ENCODE results near the gene BFAR.
"Not testable (repeated sequence)": the region's sequence is repeated elsewhere in the genome, so short reads cannot be mapped to it uniquely, and the experiment has no call there.

BFAR gene

GRCh38 chr16:14678748-14679497 is 46.2 kb downstream of the BFAR start:
- no peak for TF ChIP-seq CTCF (IDR thresholded peaks at IDR 0.05; ENCODE audit: extremely low read depth, missing control alignments)
- DNase-seq (ENCODE audit: low spot score): no peak

- not testable (repeated sequence) for DNase-seq (ENCODE audit: low spot score)
Measured at GRCh38 chr16:14680396-14680795, 47.6 kb downstream of the BFAR start.

- DNase-seq (ENCODE audit: low spot score): no peak
- no peak for TF ChIP-seq CTCF (IDR thresholded peaks at IDR 0.05; ENCODE audit: extremely low read depth, missing control alignments)
Measured at GRCh38 chr16:14681115-14681514, 48.4 kb downstream of the BFAR start.

DNA sequence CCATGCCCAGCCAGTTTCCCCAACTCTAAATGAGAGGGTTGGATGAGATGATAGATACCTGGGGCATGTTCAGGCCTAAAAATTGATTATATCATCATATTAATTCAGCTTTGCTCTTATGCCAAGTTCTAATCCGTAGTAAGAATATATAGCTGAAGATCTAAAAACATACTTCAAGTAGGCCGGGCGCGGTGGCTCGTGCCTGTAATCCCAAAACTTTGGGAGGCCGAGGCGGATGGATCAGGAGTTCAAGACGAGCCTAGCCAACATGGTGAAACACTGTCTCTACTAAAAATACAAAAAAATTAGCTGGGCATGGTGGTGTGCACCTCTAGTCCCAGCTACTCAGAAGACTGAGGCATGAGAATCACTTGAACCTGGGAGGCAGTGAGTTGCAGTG is 49.4 kb downstream of the BFAR start:
- no peak for TF ChIP-seq CTCF (IDR thresholded peaks at IDR 0.05; ENCODE audit: extremely low read depth, missing control alignments)
- no peak for DNase-seq (ENCODE audit: low spot score)

GRCh38 chr16:14685870-14686793 is 53.4 kb downstream of the BFAR start:
- not testable (repeated sequence) for DNase-seq (ENCODE audit: low spot score)

DNA sequence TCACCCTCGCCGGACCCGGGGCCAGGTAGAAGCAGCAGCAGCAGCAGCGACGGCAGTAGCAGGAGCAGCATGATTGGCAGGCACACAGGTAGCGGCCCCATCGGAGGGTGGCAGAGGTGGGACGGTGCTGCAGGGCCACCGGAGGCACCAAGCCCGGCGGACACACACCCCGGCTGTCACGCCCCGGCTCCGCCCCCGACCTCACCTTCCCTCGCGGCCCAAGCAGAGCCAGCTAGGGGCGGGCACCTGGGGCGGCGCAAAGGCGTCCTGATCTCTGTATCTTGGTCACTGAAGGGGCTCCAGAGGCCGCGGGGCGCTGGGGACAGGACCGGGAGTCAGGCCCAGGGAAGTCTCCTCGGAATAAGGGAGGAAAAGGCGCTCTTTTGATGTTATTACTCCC is 61.4 kb downstream of the BFAR start, which contains the start of gene PLA2G10:
Gene PLA2G10, minus strand, starts transcription at position 180 of the 400 bp plus-strand sequence. Its CDS starts 79 bp downstream, at position 101.
- DNase-seq (ENCODE audit: low spot score): not testable (repeated sequence)

DNA sequence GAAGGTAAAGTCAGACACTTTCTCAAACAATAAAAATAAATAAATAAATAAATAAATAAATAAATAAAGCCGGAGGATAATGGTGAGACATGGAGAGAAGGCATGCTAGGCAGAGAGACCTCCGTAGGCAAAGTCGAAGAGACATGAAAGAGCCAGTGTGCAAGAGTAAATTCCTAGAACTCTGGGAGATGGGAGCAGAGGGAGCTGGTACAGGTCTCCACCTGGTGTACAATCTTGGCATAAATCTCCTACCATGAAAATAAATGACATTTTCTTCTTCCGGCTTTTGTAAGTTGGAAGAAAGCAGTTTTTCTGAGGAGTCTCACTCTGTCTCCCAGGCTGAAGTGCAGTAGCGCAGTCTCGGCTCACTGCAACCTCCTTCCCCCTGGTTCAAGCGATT is 69.1 kb downstream of the BFAR start:
- not testable (repeated sequence) for DNase-seq (ENCODE audit: low spot score)

DNA sequence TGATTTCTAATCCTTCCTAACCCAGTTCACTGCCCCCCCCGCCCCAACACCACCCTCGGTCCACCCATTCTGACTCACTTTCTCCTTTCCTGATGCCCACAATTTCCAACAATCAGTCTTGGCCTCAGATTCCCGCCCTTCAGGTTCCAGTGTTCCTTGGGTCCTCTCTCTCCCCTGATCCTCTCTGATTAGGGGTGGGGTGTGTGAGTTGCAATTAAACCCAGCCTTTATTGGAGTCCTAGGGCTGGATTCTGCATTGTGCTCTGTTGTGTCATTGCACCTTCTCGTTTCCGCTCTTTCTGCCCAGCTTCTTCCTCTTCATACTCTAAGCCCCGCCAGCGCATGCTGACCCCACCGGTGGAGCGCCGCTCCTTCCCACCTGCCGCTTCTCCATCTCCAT is 69.9 kb downstream of the BFAR start:
- not testable (repeated sequence) for DNase-seq (ENCODE audit: low spot score)

- DNase-seq (ENCODE audit: low spot score): not testable (repeated sequence)
Measured at GRCh38 chr16:14703156-14704011, 70.6 kb downstream of the BFAR start, which contains the start of gene NPIPA3. Gene NPIPA3, plus strand, starts transcription at chr16:14703411. Its CDS starts 5,533 bp downstream, at chr16:14708944.

Data from GM20000 (cell line).